NCI-H187 (cell line): ENCODE data around the gene CMSS1.

Experiments
- DNase-seq, 2 experiments: peaks; one replicate each; lab custom pipeline; 2025; lab: John Stamatoyannopoulos, UW

The CMSS1 gene

DNA sequence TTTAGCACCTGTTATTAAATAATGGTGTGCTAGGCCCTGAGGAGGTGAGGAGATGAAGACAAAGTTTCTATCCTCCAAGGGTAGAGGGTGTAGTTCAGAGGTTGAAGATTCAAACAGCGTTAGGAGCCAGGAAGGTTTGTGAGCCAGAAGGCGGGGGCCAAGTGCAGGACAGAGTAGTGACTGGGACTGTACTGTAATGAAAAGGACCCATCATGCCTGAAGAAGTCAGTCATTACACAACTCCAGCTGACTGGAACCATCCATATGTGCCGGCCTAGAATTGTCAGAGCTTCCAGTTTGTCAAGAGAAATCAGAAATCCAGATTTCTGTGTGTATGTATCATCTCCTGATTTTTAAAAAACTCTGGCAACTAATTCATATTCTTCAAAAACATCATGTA is 241.8 kb downstream of the CMSS1 start:
- no peak for DNase-seq

DNA sequence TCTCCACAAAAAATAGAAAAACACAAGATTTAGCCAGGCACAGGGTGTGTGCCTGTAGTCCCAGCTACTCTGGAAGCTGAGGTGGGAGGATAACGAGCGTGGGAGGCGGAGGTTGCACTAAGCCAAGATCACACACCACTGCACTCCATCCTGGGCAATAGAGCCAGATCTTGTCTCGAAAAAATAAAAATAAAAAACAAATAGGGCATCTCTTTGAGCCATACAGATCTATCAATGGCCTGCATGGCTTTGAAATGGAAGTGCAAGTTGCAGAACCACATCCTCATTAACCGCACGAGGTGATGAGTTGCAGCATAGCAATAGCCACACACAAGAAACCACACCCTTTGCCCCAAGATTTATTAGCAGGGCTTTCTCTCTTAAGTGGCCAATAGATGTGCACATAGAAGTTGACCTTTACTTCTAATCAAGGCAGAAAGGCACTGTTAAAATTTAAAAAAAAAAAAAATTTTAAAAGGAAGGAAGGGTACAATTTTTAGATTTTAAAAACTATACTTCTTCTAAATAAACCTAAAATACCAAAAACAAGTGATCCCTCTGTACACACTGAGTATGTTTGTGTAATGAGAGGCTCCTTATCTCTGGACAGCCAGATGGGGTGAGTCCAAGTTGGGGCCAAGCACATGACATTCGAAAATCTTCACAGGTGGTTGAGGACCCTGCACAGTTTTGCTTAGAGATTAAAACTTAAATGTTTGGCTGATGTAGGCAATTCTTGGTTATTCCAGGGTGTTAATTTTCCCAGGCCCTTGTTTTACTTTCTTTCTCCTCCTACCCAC is 243.2 kb downstream of the CMSS1 start:
- no peak for DNase-seq

- no peak for DNase-seq
Observed at GRCh38 chr3:100062665-100063064, 245.0 kb downstream of the CMSS1 start.

GRCh38 chr3:100063929-100064461 is 246.3 kb downstream of the CMSS1 start:
- no peak for DNase-seq

DNA sequence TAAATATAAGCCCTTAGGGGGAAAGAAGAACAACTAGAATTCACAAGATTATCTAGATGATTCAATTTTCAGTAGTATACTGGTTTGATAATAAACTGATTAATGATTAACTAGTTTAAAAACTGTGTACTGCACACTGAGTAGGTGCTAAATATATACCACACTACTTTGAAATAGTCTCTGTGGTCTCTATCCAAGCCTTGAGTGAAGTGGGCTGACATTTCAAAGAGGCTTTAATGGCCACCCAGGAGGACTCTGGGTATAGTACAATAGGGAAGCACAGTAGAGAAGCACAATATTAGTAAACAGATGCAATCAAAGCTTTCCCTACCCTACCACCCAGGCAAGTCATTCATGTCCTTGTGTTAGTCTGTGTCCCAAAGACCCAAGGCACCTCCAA is 249.9 kb downstream of the CMSS1 start:
- no peak for DNase-seq

DNA sequence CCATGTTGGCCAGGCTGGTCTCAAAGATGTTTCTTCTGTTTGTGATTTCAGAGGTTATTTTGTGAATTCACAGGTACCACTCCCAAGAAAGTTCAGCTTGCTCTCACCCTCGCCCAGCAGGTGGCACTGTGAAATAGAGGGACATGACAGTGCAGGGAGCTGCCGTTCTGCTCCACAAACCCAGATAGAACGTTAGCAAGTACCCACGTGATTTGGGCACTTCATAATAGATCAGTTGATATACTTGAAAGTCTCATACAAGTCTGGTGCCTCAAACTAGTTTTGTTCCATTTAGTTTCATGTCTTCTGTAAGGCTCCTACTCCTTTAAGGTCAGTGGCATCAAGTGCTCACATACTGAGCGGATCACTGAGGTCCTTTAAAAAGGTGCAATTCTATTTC is 251.2 kb downstream of the CMSS1 start:
- DNase-seq = peak; percentile 30 to 63

GRCh38 chr3:100069472-100069871 is 251.8 kb downstream of the CMSS1 start:
- no peak for DNase-seq

DNA sequence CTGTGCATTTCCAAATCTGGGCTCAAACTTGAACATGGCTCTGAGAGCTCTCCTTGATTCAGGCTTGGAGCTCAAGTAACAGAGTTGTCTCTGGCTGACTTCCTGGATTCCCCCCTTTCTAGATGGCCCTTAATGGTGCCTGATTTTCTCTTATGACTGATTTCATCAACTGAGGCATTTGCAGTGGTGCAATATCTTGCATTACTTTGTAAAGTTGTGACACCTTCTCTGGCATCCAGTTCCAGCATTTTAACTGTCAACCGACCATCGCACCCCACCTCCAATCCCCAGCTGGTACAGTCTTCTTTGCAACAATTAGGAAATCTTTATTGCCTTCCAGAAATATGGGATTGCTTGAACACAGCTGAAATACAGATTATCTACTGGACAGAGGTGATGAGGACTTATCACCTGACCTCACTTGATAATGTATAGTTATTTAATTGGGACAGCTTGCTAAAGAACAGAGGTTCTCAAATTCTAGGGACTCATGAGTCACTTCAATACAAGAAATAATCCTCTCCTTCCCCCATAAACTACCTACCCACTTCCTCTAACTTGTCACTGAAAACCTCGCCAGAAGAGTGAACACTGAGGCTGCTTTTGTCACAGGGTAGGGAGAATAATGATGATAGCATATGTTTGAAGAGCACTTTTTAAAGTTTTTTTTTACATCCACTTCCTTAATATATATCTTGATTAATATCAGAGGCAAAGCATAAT is 254.8 kb downstream of the CMSS1 start:
- DNase-seq = no peak

GRCh38 chr3:100073049-100073713 is 255.5 kb downstream of the CMSS1 start:
- DNase-seq = no peak

DNA sequence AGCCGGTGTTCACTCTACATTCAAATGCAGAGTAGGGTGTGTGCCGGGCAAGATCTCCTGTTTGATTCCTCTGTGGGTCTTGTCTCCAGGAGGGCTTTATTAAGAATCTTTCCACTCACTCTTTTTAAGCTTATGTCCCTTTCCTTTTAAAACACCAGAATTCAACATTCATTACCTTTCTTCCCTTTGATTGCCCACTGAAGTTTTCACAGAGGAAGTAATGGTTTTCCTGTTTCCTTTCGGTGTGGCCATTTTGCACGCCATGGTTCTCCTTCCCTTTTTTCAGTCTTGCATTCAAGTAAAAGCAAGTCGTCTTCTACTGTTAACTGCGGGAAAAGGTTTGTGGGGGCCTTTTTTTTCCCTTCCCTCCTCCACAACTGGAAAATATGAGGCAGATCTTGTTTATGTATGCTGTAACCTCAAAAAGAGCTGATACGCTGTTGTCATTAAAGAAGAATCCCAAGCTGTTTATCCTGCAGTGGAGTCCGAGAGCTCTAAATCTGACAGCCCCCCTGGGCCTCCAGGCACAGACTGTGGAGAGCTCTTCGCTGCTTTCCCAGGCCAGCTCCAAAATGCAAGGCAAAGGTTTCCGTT is 256.1 kb downstream of the CMSS1 start:
- no peak for DNase-seq

GRCh38 chr3:100075196-100075595 is 257.5 kb downstream of the CMSS1 start:
- no peak for DNase-seq

- no peak for DNase-seq
Observed at GRCh38 chr3:100075851-100076730, 258.4 kb downstream of the CMSS1 start.

DNA sequence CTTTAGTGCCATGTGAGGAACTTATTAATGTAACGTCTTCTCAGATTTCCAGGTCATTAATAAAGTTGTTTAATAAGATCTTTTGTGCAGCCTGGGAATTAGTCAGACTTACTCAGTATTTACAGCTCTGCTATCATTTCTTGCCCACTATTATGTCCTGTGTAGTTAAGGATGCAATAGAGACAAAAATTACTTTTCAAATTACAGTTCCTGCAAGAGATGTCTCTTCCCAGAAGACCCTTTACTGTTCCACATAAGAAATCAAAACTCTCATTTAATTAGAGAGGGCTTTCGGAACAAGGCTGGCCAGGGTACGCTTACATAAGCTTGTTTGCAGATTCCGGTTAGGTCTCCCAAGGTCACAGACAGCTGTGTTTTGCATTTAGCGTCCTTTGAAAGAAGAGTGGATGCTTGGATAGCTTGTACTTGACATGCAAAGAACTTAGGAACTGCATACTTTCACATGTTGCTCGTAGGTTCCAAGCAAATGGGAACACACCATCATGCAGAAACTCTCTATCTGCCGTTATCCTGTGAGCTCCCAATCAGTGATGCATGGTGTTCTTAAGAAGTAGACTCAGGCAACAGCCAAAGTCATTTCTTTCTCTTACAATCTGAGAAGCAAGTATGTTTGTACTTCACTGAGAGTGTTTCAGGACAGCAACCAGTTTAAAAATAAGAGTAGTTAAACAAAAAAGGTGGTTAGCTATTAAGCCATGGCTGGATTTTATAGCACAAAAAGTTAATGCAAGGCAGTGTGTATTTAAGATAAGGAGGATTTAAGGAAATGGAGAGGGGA is 259.3 kb downstream of the CMSS1 start:
- no peak for DNase-seq

DNA sequence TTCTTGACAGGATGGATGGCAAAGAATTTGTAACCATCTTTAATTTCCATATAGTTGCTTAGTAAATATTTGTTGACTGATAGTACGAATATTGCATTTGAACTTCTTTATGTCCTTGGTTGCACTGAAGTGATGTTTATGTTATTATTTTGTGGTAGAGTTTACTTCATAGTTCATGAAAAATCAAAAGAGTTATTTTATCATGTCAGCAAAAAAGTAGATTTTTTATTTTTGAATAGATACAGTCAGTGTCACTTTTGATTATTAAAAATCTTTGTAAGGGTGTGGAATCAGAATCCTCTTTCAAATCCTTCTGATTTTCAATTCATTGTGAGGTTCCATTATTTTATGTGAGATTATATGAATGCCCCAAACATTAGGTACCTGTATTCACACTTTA is 261.7 kb downstream of the CMSS1 start:
- no peak for DNase-seq

GRCh38 chr3:100080573-100080972 is 262.9 kb downstream of the CMSS1 start:
- DNase-seq = no peak

GRCh38 chr3:100081311-100081710 is 263.6 kb downstream of the CMSS1 start:
- DNase-seq = no peak

- no peak for DNase-seq
Observed at GRCh38 chr3:100081986-100082692, 264.5 kb downstream of the CMSS1 start.

DNA sequence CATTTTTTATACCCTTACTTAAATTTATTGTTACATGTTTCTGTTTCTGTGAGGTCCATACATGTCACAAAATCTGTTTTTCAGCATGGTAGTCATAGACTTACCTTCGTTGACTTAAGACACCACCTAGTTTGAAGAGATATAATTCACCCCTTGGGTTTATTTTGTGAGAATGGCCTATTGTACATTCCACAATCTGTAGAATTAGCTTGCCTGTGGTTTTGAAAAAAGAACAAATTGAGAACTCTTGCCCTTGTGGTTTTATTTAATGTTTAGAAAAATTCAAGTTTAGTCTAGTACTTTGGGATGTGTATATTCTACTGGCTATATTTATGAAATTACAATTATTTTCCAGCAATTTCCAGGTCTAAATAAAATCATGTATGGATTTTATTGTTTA is 265.1 kb downstream of the CMSS1 start:
- no peak for DNase-seq

- no peak for DNase-seq
Observed at GRCh38 chr3:100083209-100083608, 265.5 kb downstream of the CMSS1 start.
